ENCODE results near the gene SULT1A2.
"Not testable (repeated sequence)": the region's sequence is repeated elsewhere in the genome, so short reads cannot be mapped to it uniquely, and the experiment has no call there.

GRCh38 chr16:28608496-28608808, 11.6 kb upstream of the SULT1A2 start:
- not testable (repeated sequence) for TF ChIP-seq CTCF (IDR thresholded peaks at IDR 0.05; ENCODE audit: low read depth, low read length); POLR2A (IDR thresholded peaks at IDR 0.05; ENCODE audit: extremely low read depth, insufficient read length)

Data from NB4 (cell line).